ENCODE results near the gene RAD50. TPM values are rescaled to one million over a fixed set of nuclear protein-coding genes. Genes with fewer than 3 reads are reported as not detected.

Gene RAD50
- total and polyA plus RNA-seq, 10 of the 15 experiments (the other 5 are each of a cell fraction or from before 2014, with no cell fraction given), result 12.8 to 68.6 (median 47.0) TPM

DNA sequence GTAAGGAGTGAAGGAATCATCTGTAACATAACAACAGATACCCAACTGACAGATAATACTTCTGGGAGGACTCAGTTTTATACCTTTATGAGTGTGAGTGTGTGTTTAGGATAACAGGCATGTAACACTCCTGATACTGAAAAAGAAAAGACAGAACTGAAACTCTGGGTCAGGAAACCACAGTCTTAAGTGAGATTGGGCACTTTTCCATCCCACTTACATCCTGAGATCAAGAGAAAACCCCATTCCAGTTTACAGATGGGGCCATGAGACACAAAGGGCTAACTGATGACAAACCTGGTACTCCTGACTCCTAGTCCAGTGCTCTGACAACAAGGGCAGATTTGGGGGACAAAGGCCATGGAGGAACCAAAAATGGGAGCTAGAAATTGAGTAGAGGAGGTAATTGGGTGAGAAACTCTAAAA lies 31.5 kb upstream of the RAD50 start (continued):
- TF ChIP-seq, protein P1, sequence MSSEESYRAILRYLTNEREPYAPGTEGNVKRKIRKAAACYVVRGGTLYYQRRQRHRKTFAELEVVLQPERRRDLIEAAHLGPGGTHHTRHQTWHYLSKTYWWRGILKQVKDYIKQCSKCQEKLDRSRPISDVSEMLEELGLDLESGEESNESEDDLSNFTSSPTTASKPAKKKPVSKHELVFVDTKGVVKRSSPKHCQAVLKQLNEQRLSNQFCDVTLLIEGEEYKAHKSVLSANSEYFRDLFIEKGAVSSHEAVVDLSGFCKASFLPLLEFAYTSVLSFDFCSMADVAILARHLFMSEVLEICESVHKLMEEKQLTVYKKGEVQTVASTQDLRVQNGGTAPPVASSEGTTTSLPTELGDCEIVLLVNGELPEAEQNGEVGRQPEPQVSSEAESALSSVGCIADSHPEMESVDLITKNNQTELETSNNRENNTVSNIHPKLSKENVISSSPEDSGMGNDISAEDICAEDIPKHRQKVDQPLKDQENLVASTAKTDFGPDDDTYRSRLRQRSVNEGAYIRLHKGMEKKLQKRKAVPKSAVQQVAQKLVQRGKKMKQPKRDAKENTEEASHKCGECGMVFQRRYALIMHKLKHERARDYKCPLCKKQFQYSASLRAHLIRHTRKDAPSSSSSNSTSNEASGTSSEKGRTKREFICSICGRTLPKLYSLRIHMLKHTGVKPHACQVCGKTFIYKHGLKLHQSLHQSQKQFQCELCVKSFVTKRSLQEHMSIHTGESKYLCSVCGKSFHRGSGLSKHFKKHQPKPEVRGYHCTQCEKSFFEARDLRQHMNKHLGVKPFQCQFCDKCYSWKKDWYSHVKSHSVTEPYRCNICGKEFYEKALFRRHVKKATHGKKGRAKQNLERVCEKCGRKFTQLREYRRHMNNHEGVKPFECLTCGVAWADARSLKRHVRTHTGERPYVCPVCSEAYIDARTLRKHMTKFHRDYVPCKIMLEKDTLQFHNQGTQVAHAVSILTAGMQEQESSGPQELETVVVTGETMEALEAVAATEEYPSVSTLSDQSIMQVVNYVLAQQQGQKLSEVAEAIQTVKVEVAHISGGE (CRISPR knock-in tag; IDR thresholded peaks at IDR 0.05), result no peak
- TF ChIP-seq TCF12 (IDR thresholded peaks at IDR 0.05; ENCODE audit: low read depth, low read length), result 0 out of 2 replicates have a peak, but pooled peaks have one; percentile 53
- TF ChIP-seq NR2F1 (conservative IDR thresholded peaks at IDR 0.05), result peak; percentile 62; the same call in 1 of the 2 replicates
- TF ChIP-seq, protein P2, sequence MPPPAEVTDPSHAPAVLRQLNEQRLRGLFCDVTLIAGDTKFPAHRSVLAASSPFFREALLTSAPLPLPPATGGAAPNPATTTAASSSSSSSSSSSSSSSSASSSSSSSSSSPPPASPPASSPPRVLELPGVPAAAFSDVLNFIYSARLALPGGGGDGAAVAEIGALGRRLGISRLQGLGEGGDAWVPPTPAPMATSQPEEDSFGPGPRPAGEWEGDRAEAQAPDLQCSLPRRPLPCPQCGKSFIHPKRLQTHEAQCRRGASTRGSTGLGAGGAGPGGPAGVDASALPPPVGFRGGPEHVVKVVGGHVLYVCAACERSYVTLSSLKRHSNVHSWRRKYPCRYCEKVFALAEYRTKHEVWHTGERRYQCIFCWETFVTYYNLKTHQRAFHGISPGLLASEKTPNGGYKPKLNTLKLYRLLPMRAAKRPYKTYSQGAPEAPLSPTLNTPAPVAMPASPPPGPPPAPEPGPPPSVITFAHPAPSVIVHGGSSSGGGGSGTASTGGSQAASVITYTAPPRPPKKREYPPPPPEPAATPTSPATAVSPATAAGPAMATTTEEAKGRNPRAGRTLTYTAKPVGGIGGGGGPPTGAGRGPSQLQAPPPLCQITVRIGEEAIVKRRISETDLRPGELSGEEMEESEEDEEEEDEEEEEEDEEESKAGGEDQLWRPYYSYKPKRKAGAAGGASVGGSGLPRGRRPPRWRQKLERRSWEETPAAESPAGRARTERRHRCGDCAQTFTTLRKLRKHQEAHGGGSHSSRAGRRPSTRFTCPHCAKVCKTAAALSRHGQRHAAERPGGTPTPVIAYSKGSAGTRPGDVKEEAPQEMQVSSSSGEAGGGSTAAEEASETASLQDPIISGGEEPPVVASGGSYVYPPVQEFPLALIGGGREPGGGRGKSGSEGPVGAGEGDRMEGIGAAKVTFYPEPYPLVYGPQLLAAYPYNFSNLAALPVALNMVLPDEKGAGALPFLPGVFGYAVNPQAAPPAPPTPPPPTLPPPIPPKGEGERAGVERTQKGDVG (CRISPR knock-in tag; IDR thresholded peaks at IDR 0.05), result no peak
- TF ChIP-seq PML (IDR thresholded peaks at IDR 0.05; ENCODE audit: low read length), result peak; percentile 81
- TF ChIP-seq RFX5 (IDR thresholded peaks at IDR 0.05; ENCODE audit: low read depth, low read length), result no peak
- TF ChIP-seq, protein P3, sequence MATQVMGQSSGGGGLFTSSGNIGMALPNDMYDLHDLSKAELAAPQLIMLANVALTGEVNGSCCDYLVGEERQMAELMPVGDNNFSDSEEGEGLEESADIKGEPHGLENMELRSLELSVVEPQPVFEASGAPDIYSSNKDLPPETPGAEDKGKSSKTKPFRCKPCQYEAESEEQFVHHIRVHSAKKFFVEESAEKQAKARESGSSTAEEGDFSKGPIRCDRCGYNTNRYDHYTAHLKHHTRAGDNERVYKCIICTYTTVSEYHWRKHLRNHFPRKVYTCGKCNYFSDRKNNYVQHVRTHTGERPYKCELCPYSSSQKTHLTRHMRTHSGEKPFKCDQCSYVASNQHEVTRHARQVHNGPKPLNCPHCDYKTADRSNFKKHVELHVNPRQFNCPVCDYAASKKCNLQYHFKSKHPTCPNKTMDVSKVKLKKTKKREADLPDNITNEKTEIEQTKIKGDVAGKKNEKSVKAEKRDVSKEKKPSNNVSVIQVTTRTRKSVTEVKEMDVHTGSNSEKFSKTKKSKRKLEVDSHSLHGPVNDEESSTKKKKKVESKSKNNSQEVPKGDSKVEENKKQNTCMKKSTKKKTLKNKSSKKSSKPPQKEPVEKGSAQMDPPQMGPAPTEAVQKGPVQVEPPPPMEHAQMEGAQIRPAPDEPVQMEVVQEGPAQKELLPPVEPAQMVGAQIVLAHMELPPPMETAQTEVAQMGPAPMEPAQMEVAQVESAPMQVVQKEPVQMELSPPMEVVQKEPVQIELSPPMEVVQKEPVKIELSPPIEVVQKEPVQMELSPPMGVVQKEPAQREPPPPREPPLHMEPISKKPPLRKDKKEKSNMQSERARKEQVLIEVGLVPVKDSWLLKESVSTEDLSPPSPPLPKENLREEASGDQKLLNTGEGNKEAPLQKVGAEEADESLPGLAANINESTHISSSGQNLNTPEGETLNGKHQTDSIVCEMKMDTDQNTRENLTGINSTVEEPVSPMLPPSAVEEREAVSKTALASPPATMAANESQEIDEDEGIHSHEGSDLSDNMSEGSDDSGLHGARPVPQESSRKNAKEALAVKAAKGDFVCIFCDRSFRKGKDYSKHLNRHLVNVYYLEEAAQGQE (IDR thresholded peaks at IDR 0.05; ENCODE audit: low read depth, low read length), result no peak
- no peak for TF ChIP-seq FOS (IDR thresholded peaks at IDR 0.05; ENCODE audit: borderline replicate concordance, extremely low read depth, insufficient read length)
- TF ChIP-seq FOXK2 (IDR thresholded peaks at IDR 0.05), result no peak
- TF ChIP-seq SMARCA5 (IDR thresholded peaks at IDR 0.05), result peak; percentile 99
- 0 out of 2 replicates have a peak, but pooled peaks have one; percentile 27 for TF ChIP-seq STAT3 (IDR thresholded peaks at IDR 0.05; ENCODE audit: low read depth, low read length)
- TF ChIP-seq NR2C1 (IDR thresholded peaks at IDR 0.05), result no peak
- peak; percentile 81; the same call in 1 of the 2 replicates for TF ChIP-seq CBX5 (IDR thresholded peaks at IDR 0.05; ENCODE audit: low read depth)
- TF ChIP-seq, protein P4, sequence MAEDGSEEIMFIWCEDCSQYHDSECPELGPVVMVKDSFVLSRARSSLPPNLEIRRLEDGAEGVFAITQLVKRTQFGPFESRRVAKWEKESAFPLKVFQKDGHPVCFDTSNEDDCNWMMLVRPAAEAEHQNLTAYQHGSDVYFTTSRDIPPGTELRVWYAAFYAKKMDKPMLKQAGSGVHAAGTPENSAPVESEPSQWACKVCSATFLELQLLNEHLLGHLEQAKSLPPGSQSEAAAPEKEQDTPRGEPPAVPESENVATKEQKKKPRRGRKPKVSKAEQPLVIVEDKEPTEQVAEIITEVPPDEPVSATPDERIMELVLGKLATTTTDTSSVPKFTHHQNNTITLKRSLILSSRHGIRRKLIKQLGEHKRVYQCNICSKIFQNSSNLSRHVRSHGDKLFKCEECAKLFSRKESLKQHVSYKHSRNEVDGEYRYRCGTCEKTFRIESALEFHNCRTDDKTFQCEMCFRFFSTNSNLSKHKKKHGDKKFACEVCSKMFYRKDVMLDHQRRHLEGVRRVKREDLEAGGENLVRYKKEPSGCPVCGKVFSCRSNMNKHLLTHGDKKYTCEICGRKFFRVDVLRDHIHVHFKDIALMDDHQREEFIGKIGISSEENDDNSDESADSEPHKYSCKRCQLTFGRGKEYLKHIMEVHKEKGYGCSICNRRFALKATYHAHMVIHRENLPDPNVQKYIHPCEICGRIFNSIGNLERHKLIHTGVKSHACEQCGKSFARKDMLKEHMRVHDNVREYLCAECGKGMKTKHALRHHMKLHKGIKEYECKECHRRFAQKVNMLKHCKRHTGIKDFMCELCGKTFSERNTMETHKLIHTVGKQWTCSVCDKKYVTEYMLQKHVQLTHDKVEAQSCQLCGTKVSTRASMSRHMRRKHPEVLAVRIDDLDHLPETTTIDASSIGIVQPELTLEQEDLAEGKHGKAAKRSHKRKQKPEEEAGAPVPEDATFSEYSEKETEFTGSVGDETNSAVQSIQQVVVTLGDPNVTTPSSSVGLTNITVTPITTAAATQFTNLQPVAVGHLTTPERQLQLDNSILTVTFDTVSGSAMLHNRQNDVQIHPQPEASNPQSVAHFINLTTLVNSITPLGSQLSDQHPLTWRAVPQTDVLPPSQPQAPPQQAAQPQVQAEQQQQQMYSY (CRISPR knock-in tag; IDR thresholded peaks at IDR 0.05), result no peak
- TF ChIP-seq POU2F2 (IDR thresholded peaks at IDR 0.05; ENCODE audit: borderline replicate concordance, low read depth, low read length), result peak; percentile 40

Measured in GM12878 (cell line).